HuH-7.5 (cell line): ENCODE results near the gene WSCD1.

Experiments
- DNase-seq: peaks from one replicate; pipeline ENCODE4 v3.0.0; 2011; ENCODE audit warnings: low spot score

Gene WSCD1

DNA sequence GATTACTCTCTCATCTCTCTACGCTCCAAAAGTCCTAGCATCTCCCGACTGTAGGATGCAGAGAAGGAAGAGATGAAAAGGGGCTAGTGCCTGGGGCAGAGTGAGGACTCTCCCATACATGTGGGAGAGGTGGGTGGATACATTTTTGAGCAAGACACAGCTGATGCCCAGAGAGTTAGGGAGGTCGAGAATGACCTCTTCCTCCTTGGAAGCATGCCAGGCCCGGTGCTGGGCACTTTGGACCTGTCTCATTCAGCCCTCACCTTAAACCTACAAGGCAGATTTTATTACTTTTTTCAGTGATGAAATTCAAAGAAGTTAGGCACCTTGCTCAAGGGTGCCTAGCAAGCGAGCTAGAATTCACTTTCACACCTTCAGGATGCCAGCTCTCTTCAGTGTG is 38.2 kb downstream of the WSCD1 start:
- DNase-seq, result no peak

- DNase-seq, result no peak
These were observed 38.8 kb downstream of the WSCD1 start for GRCh38 chr17:6108987-6109386.

DNA sequence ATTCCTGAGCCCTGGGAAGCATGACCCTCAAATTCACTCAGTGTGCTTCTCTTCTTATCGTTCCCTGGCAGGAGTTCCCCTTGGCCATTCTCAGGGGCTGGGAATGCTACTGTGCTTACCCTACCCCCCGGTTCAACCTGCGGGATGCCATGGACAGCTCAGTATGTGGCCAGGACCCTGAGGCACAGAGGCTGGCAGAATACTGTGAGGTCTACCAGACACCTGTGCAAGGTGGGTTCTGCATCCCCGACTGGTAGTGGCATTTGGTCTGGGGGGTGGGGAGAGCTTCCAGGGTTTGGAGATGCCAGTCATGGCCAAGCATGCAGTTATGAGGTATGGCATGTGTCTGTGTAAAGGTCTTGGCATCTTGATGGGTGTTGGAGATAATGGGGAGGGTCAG is 39.4 kb downstream of the WSCD1 start:
- no peak for DNase-seq

GRCh38 chr17:6110088-6110487 is 39.9 kb downstream of the WSCD1 start:
- DNase-seq, result no peak

- DNase-seq, result no peak
These were observed 40.4 kb downstream of the WSCD1 start for GRCh38 chr17:6110592-6110991.

DNA sequence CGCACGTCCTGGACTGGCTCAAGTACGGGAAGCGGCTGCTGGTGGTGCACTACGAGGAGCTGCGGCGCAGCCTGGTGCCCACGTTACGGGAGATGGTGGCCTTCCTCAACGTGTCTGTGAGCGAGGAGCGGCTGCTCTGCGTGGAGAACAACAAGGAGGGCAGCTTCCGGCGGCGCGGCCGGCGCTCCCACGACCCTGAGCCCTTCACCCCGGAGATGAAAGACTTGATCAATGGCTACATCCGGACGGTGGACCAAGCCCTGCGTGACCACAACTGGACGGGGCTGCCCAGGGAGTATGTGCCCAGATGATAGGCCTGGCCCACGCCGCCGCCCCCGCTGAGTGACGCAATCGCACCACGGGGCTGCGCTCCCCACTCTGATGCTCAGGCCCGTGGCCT is 50.2 kb downstream of the WSCD1 start:
- no peak for DNase-seq

DNA sequence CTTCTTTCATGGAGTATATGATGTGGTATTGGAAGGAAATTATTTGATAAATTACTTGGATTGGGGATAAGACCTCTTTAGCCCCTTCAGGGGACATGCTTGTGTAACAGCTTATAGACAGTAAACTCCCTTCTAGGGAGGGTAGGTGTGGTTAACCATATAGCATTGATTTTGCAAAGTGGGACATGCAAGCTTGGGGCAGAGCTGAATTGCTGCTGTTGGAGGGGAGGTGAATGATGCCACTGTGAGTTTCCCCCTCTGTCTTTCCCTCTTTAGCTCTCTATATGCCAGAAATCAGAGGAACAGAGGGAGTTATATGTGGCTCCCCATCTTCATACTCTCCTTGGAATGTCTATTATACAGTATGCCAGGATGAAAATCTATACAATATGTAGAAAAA is 54.7 kb downstream of the WSCD1 start:
- no peak for DNase-seq

- no peak for DNase-seq
These were observed 56.6 kb downstream of the WSCD1 start for GRCh38 chr17:6126768-6127167.

DNA sequence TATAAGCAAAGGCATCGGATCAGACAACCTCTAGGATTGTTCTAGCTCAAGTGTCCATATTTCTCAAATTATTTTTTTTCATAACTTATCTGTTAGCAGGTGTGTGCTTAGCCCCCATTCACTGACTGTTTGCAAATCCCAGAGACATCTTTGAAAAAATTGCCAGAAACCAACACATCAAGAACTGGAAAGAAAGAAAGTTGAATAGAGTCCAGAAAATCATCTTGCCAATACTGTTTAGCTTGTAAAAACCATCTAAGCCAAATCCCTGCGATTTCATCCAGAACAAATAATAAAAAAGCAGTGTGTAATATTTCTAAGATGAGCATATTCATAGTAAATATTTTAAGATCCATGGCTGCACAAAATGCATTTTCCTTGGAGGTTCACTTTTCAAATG is 64.5 kb downstream of the WSCD1 start:
- DNase-seq, result no peak

- DNase-seq, result no peak
These were observed 65.1 kb downstream of the WSCD1 start for GRCh38 chr17:6135236-6135635.

DNA sequence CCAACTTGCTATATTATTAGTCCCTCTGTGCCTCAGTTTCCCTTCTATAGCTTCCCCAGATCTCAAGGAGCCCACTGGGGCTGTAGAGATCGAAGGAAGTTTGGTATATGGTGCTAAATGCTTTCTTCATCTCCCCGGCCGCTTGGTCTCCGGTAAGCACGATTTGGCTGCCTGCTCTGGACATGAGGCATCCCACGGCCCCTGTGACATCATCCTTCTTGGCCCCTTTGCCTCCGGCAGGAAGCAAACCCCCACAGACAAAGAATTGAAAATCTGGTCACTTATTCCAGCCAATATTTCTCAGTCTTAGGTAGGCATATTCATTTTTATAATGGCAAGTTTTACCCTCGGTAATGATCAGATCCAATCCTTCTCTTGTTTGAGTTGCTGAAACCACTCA is 65.8 kb downstream of the WSCD1 start:
- DNase-seq, result no peak

- no peak for DNase-seq
These were observed 67.7 kb downstream of the WSCD1 start for GRCh38 chr17:6137716-6138502.

DNA sequence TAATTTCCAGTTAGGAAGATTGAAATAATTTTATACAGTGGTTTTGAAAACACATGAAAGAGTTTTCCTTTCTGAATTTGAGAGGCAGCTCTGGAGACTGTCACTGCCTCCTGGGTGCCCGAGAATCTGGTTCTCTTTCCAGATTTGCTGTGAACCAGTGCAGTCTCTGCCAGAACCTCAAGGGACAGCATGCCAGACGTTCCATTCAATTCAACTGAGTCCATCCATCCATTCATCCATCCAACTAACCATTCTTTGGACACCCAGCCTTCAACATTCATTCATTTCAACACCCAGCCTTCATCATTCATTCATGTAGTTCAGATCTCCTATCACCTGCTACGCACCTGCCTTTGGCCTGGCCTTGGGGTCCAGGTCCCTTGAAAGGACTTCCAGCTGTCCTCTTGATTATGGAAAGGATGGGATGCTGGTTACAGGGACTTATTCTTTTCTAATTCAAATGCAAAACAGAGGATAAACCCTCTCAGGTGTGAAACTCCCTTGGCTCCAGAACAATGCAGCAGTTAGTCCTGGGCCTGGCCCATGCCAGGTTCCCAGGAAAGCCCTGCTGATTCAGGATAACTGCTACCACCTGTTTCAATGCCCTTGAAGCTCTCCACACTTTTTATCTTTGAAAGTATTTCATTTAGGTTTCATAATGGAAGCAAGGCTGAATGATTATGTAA is 68.7 kb downstream of the WSCD1 start:
- DNase-seq, result no peak

- no peak for DNase-seq
These were observed 69.3 kb downstream of the WSCD1 start for GRCh38 chr17:6139447-6139832.

- no peak for DNase-seq
These were observed 70.0 kb downstream of the WSCD1 start for GRCh38 chr17:6140188-6140587.

GRCh38 chr17:6140728-6141330 is 70.7 kb downstream of the WSCD1 start:
- no peak for DNase-seq

GRCh38 chr17:6142701-6143100 is 72.5 kb downstream of the WSCD1 start:
- DNase-seq, result no peak

- no peak for DNase-seq
These were observed 75.8 kb downstream of the WSCD1 start for GRCh38 chr17:6145946-6146345.

GRCh38 chr17:6147042-6147441 is 76.9 kb downstream of the WSCD1 start:
- DNase-seq, result no peak

DNA sequence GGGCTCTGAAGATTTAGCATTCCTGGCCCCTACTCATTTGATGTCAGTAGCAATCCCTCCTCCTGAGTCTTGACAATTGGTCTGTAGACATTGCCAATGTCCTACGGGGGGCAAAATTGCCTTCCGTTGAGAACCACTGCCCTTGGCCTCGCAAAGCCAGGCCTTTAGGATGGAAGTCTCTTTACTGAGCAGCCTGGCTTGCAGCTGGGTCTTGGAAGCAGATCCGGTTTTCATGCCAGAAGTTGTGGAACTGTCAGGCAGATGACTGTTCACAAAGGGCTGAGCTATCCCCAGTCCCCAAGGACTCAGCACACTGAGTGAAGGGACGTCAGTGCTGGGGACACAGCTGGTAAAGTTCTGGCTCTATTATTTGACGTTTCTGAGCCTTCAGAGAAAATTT is 83.2 kb downstream of the WSCD1 start:
- no peak for DNase-seq

GRCh38 chr17:6157716-6158115 is 87.5 kb downstream of the WSCD1 start:
- no peak for DNase-seq

- DNase-seq, result no peak
These were observed 89.5 kb downstream of the WSCD1 start for GRCh38 chr17:6159541-6160231.

GRCh38 chr17:6160232-6160555 is 90.0 kb downstream of the WSCD1 start:
- no peak for DNase-seq
